IPS DF 4.7 (cell line): ENCODE measurements around the gene DHX8.
"Not testable (repeated sequence)": the region's sequence is repeated elsewhere in the genome, so short reads cannot be mapped to it uniquely, and the experiment has no call there.

Source experiments
- DNase-seq: peaks from one replicate; pipeline ENCODE4 v3.0.0-alpha.2; 2013; ENCODE audit warnings: low spot score; ENCODE audit errors: extremely low read depth

DHX8 gene

DNA sequence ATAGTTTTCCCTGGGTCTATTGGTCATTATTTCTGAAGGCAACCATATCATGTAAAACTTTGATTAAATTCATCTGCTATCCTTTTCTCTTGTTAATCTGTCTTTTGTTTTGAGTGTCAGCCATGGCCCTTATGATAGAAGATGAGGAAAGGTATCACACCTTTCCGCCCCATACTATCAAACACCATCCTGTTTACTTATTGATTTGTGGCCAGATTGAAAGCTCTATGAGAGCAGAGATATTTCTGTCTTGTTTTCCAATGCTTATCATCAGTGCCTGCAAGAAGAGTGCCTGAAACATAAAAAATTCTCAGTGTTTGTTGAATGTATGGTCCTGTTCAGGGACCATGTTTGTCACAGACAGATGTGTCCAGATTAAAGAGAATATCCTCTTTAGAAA, 22.6 kb upstream of the DHX8 start:
- no peak for DNase-seq

DNA sequence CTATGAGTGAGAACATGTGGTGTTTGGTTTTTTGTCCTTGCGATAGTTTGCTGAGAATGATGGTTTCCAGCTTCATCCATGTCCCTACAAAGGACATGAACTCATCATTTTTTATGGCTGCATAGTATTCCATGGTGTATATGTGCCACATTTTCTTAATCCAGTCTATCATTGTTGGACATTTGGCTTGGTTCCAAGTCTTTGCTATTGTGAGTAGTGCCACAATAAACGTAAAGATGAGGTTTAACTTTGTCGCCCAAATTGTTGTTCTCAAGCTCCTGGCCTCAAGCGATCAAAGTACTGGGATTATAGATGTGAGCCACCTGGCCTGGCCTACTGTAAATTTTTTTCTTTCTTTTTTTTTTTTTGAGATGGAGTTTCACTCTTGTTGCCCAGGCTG, 21.2 kb upstream of the DHX8 start:
- DNase-seq, result not testable (repeated sequence)

DNA sequence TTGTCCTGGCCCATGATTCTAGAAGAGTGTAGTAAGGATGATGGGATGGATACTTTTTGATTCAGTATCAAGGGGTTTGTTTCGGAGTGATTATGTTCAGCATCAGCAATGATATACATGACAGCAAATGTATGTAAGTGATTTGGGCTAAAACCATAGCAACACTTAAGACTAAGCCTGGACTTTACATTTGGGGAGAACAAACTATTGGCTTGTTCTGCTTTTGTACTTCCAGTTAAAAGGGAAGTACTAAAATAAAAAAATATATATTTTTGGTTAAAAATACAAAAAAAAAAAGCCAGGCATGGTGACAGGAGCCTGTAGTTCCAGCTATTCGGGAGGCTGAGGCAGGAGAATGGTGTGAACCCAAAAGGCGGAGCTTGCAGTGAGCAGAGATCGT, 20.5 kb upstream of the DHX8 start:
- DNase-seq, result no peak

DNA sequence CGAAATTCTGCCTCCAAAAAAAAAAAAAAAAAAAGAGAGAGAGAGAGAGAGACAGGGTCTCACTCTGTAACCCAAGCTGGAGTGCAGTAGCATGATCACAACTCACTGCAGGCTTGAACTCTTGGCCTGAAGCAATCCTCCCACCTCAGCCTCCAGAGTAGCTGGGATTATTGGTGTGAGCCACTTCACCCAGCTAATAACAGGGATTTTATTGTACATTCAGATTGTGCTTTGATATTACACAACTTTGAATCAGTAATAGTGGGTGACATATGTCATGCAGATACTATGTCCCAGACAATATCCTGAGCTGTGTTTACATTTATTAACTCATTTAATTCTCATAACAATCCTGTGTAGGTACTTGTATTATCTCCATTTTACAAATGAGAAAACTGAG, 19.7 kb upstream of the DHX8 start:
- no peak for DNase-seq

DNA sequence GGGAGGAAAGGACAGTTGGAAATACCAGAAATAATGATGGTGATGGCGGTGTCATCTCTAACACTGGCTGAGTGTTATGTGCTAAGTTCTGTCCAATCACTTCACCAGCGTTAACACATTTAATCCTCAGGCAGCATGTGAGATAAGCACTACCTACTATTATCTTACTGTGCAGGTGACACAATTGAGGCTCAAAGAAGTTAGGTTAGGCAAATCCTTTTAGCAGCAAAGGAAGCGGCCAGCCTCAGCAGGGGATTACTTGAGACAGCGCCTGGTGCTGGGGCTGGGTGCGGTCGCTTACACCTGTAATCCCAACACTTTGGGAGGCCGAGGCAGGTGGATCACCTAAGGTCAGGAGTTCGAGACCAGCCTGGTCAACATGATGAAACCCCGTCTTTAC, 18.7 kb upstream of the DHX8 start:
- no peak for DNase-seq

DNA sequence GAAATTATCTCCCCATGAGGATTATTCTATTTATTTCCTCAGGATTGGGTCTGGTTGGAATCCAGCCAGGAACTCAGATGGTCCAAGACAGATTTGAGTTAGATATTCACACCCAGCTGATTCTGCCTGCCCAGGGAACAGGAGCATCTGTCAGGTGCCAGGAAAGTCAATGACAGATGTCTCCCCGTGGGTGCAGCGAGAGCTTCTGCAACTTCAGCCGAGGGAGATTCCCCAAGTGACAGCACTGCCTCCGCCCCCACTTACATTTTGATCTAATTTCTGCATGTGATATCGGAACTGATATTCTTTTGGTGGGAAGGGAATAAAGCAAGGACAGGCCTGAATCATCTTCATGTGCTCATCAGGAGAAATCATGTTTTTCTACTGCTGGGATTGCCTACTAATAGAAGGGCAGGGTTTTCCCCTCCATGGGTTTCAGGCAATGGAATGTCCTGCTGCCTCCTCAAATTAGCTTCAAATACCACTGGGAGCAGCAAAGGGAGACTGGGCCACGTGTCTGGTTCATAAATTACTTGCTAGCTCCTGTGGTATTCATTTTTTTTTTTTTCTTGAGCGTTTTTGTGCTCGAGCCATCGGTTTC, 15.7 kb upstream of the DHX8 start:
- DNase-seq, result no peak

DNA sequence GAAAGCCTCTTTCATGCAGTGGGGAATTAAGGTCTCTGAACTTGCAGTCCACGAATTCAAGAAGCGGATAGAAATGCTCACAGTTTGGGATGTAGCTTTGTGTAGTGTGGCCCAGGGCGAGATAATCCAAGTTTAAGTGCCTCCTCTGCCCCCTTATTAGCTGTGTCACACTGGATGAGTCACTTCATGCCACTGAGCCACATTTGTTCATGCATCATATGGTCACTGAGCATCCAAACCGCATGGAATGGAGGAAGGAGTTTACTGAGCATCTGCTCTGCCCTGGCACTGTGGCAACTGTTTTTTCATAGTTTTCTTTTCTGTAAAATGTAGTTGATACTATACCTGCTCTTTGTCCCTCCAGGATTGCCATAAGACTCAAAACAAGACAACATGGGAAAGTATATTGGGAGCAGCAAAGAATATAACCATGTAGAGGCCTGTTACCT, 15.1 kb upstream of the DHX8 start:
- no peak for DNase-seq

DNA sequence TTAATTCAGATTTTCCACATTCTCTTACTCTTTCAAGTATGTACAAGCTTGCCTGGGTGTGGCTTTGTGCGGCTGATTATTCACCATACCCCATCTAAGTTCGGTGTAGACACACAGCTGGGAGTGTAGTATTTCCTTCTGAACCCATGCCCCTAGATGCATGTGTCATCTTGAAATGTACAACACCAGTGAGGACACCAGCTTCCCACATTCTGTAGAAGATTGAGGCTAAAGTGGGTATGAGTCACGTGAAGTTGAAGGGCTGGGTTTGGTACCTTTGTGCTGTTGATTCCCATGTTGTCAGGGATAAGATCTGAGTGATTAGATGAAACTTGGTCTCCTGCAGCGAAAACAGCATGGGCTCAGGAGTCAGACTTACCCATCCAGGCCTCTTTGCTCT, 14.6 kb upstream of the DHX8 start:
- no peak for DNase-seq

DNA sequence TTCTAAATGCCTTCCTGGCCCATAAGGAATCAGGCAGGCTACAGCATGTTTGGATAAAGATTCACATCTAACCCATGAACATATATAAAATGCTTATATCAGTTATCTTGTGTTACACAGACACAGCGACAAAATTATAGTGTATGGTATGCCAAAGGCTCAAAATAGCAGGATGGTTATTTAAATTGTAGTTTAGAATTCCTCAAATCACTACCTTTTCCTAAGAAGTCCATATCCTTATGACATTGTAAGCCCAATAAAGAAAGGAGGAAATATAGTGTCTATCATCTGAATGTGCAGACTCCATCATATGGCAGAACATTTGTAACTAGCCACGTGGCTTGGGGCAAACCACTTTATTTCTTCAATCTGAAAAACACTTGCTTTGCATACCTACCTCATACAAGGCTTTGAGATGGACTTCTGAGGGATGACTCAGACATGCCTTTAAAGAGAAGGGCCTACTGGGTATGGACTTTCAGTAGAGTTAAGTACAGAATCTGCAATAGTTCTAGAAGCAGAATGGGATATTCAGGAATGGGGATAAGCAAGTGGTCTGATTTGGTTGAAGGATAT, 12.1 kb upstream of the DHX8 start:
- no peak for DNase-seq

DNA sequence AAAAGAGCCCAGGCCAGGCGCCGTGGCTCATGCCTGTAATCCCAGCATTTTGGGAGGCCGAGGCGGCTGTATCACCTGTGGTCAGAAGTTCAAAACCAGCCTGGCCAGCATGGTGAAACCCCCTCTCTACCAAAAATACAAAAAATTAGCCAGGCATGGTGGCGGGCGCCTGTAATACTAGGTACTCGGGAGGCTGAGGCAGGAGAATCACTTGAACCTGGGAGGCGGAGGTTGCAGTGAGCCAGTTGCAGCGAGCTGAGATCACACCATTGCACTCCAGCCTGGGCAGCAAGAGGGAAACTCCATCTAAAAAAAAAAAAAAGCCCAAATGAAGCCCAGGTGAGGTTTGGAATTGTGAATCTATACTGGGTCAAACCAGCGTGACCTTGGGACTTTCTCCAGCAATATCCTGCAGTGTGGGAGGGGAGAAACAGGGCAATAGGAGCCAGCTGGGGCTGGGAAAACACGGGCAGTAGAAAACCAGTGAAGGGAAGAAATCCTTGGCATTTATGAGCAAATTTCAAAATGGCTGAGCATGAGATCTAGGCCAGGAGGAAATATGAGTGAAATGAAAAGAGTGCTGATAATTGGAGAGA, 8.2 kb upstream of the DHX8 start:
- no peak for DNase-seq

DNA sequence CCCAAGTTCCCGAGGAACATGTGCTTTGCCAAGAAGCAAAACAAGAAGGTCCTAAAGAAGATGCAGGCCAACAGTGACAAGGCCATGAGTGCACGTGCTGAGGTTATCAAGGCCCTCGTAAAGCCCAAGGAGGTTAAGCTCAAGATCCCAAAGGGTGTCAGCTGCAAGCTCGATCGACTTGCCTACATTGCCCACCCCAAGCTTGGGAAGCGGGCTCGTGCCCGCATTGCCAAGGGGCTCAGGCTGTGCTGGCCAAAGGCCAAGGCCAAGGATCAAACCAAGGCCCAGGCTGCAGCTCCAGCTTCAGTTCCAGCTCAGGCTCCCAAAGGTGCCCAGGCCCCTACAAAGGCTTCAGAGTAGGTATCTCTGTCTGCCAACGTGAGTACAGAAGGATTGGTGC, 7.5 kb upstream of the DHX8 start:
- DNase-seq, result not testable (repeated sequence)

DNA sequence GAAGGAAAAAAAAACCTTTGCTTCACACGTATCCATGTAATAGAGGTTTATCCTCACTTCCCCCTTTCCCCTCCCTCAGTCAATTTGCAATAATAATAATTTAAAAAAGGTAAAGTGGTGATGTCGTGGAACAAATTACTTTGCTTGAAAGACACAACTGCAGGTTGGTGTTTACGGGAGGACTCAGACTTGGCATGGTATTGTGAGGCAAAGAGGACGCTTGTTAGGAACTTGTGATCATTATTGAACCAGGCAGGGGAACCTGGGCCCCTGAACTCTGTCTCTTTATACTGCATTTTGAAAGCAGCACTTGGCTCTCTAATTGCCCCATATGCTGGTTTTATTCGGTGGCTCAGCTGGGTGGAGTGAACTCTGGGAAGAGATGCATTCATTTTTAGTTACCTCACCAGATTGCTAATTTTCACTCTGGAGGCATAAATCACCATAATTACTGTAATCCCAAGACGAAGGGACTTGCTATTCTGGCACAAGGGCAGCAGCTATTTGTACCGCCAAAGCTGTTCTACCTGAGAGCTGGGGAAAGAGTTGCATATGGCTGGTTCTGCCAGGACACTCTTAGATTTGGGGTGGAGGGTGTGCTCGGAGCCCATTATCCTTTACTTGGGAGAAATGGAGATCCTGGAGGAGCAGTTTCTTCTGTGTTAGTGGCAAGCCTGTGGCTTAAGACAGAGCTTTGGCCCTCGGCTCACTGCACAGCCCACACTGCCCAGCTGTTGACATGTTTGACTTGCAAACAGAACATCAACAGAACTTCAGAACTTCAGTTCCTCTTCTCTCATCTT, 5.7 kb upstream of the DHX8 start:
- no peak for DNase-seq

DNA sequence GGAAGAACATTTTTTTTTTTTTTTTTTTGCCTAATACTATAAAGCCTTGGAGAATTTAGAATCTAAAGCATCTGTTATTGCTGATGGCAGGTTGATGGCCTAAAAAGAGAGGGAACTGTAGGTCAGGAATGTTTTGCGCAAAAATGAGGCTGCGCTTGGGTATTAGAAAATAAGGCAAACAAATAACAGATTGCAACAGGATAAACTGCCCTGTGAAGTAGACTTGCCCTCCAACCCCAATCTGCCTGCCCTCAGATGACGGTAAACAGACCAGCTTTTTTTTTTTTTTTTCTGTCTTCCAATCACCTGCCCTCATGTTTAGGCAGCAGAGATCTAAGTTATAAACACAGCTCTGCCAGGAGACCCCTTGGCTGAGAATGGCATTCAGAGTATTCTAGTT, 3.8 kb upstream of the DHX8 start:
- DNase-seq, result no peak

DNA sequence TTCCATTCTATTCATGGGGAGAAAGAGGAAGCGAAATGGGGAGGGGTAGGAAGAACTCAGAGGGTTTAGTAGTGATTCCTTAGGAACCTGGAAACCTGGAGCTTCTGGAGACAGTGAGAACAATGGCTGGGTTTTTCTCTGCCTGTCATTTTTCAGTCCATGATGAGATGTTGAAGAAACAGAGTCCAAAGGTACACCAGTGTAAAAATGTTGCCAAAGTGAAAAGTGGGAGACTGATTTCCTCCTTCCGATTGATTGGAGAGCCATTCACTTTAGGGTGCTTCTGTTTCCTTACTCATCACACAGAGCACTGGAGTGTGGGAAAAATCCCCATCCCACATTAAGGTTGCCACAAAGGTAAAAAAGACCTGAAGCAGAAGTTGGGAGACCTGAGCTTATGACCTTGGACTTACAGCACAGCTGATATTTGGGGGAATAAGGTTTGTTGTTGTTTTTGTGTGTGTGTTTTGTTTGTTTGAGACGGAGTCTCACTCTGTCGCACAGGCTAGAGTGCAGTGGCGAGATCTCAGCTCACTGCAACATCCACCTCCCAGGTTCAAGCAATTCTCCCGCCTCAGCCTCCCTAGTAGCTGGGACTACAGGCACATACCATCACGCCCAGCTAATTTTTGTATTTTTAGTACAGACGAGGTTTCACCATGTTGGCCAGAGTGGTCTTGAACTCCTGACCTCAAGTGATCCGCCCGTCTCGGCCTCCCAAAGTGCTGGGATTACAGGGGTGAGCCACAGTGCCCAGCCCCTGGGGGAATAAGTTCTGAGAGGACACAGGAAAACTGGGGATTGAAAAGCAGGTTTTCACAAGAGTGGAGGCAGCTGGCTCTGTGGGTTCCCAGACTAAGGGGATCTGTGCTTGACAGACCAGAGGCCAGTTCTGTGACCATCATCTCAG, 1.4 kb upstream of the DHX8 start:
- no peak for DNase-seq

DNA sequence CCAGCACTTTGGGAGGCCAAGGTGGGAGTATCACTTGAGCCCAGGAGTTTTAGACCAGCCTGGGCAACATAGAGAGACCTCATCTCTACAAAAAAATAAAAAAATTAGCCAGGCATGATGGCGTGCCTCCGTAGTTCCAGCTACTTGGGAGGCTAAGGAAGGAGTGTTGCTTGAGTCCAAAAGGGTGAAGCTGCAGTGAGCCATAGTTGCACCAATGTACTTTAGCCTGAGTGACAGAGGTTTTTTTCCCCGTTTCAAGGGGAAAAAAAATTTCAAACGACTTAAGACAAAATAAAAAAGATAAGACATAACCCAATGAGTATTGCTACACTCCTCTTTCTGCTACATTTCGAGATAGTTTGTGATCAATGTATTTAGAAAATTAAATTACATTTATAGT, 6.8 kb downstream of the DHX8 start:
- DNase-seq, result no peak

DNA sequence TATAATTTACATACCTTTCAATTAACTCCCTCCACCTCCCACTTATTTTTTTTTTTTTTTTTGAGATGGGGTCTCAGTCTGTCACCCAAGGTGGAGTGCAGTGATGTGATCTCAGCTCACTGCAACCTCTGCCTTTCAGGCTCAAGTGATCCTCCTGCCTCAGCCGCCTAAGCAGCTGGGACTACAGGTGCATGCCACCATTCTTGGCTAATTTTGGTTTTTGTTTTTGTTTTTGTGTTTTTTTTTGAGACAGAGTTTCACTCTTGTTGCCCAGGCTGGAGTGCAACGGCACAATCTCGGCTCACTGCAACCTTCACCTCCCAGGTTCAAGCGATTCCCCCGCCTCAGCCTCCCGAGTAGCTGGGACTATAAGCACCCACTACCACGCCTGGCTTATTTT, 25.7 kb downstream of the DHX8 start:
- not testable (repeated sequence) for DNase-seq

DNA sequence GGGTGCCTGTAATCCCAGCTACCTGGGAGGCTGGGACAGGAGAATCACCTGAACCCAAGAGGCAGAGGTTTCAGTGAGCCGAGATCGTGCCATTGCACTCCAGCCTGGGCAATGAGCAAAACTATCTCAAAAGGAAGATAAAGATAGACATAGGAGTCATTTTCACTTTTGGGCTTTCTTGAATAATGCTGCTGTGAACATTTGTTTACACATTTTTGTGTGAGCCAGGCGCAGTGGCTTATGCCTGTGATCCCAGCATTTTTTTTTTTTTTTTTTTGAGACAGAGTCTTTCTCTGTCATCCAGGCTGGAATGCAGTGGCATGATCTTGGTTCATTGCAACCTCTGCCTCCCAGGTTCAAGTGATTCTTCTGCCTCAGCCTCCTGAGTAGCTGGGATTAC, 27.4 kb downstream of the DHX8 start:
- DNase-seq, result not testable (repeated sequence)

DNA sequence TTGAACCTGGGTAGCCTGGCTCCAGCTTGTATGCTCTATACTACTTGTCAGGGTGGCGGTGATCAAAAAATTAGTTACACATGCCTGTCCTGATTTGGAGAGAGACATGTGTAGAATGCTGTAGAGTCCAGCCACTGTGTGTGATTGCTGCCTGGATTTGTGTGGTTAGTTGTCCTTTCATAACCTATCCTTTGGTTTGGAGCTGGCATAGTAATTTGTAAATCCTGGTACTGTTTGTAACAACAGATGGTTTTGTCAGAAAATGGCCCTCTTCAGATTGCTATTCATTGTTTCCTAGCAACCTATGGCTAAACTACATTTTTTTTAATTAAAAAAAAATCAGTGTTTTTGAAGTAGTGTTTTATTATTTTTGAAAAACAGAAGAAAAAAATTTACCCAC, 31.9 kb downstream of the DHX8 start:
- no peak for DNase-seq

DNA sequence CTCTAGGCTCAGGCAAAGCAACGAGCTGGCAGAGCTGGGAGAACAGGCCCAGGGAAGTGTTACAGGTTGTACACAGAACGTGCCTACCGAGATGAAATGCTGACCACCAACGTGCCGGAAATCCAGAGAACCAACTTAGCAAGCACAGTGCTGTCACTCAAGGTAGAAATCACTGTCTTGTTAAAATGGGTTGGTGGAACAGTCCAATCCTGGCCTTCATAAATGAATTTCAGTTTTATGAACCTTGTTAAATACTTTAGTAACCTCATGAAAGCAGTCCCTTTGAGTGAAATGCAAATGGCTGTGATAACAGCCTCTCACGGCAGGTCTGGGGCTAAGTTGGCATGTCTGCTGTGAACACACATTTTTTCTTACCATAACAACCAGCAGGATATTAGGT, 33.4 kb downstream of the DHX8 start:
- no peak for DNase-seq

DNA sequence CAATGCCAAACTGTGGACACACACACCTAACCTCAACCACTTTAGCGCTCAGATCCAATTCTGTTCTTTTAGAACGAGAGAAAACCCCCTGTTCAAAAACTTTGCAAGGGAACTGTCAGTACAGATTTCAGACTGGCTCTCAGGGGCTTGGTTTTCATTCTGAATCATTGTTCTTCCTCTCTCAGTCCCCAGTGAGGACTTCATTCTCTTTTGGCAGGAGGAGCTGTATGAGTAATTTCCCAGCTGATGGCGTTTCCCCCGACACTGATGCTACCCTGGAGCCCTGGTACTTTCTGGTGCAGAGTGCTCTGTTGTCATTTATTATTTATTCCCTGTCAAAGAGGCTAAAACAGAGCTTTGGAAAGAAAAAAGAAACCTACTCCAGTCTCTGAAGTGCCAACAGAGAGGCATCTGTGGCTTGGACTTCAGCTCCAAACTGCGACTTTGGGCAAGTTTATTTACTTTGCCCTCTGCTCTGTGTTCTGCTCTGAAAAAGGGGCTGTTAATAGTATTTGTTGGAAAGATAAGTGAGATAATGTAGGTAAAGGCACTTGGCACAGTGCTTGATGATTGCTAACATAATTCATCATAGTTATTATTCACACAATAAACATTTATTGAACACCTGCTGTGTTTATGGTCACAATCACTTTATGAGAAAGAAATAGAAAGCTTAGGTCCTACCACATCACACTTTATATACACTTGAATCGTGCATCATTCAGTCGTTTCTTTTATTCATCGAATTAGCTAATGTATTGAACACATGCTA, 34.0 kb downstream of the DHX8 start:
- no peak for DNase-seq

DNA sequence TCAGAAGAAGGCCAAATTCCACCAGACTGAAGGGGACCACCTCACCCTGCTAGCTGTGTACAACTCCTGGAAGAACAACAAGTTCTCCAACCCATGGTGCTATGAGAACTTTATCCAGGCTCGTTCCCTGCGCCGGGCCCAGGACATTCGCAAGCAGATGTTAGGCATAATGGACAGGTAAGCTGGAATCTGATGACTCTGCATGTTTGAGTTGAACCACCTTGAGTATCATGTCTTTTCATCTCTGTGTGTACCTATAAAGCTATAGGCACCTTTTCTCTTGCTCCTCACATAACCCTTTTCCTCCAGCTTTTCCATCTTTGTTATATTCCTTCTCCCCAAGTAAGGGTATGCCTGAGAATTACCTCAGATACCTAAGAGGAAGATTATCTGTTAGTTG, 37.6 kb downstream of the DHX8 start:
- no peak for DNase-seq
